ENCODE data around the gene MYRFL. TPM values are rescaled to one million over a fixed set of nuclear protein-coding genes. Genes with fewer than 3 reads are reported as not detected.
A peak's percentile ranks its signal among the peaks of the same experiment; 100 is the strongest.

Gene MYRFL
- total RNA-seq, 1 experiment from 2014 or later, result 0.57 TPM

GRCh38 chr12:69880571-69880970 is 55.5 kb downstream of the MYRFL start:
- Histone ChIP-seq H2BK15ac (ENCODE audit: low read depth, low read length) (no peak overlapping the region), H3K23ac (ENCODE audit: insufficient read length, low read depth, low read length) (no peak overlapping the region), H3K4me2 (ENCODE audit: insufficient read depth, insufficient read length, low read length) (no peak overlapping the region), H3K9me3 (ENCODE audit: control insufficient read depth, low read depth, low read length) (no peaks in the 10 kb centered on the region), H3K18ac (ENCODE audit: insufficient read length, low read depth, low read length) (no peak overlapping the region), H3K14ac (ENCODE audit: insufficient read depth, low read length) (no peak overlapping the region), H3K4me1 (ENCODE audit: insufficient read depth, low read length) (no peaks in the 10 kb centered on the region), H4K8ac (replicated peaks; ENCODE audit: insufficient read length, low read depth, low read length) (no peak overlapping the region), H4K20me1 (ENCODE audit: control insufficient read depth, insufficient read depth, insufficient read length) (no peaks in the 10 kb centered on the region), H3K9ac (ENCODE audit: extremely low read depth, insufficient read length, low read length) (no peak overlapping the region), H2BK120ac (ENCODE audit: low read depth, low read length, poor library complexity, severe bottlenecking) (no peak overlapping the region), H4K91ac (ENCODE audit: insufficient read length, low read depth, low read length) (no peak overlapping the region), H3K27me3 (ENCODE audit: insufficient read depth, low read length) (no peaks in the 10 kb centered on the region), H3K27ac (ENCODE audit: insufficient read length, low read depth, low read length) (no peak overlapping the region), H2BK12ac (ENCODE audit: insufficient read length, low read depth, low read length) (no peak overlapping the region), H2AK5ac (ENCODE audit: insufficient read length, low read length) (no peak overlapping the region), H3K4ac (ENCODE audit: low read depth, low read length) (no peak overlapping the region), H2AFZ (ENCODE audit: low read length) (no peak overlapping the region), H3K23me2 (ENCODE audit: insufficient read length, low read depth, low read length, poor library complexity, severe bottlenecking) (no peaks in the 10 kb centered on the region), H3K56ac (ENCODE audit: insufficient read length, low read depth, low read length) (no peak overlapping the region), H3K79me1 (ENCODE audit: insufficient read depth, low read depth, low read length, poor library complexity, severe bottlenecking) (no peaks in the 10 kb centered on the region), H2BK5ac (ENCODE audit: insufficient read length, low read length) (no peak overlapping the region), H3T11ph (ENCODE audit: low read length) (no peak overlapping the region), H2BK20ac (ENCODE audit: low read depth, low read length, poor library complexity, severe bottlenecking) (no peak overlapping the region), H3K79me2 (ENCODE audit: insufficient read depth, low read length) (no peaks in the 10 kb centered on the region), H4K5ac (ENCODE audit: insufficient read length, low read depth, low read length) (no peak overlapping the region)
- peak; percentile 62 for DNase-seq
- peak; percentile 60 for TF ChIP-seq CTCF (conservative IDR thresholded peaks at IDR 0.05)
- Mint-ChIP-seq H3K4me3 (no peak overlapping the region), H3K9me3 (no peaks in the 10 kb centered on the region), H3K4me1 (peaks cover 13 to 23% of the 10 kb centered on the region in 2 experiments), H3K36me3 (ENCODE audit: insufficient read depth in 1 of 3, low read depth in 3 of 3) (no peaks in the 10 kb centered on the region), H3K27ac (peak overlapping the region in 1 of 3 experiments; percentile 52; a peak in 1 of 7 replicates), H3K27me3 (ENCODE audit: low read depth) (no peaks in the 10 kb centered on the region; the same call in 1 of the 2 replicates)
- no CpG with 5 or more reads among the region's 4 CpGs for WGBS (ENCODE audit: extremely low coverage, insufficient read length, low lambda C conversion rate)
